GM12872 (cell line): ENCODE measurements around the gene KIF1A.

Source experiments
- TF ChIP-seq, protein P1 (sequence below): IDR thresholded peaks from 3 replicates; pipeline ENCODE4 v1.5.1; 2011; ENCODE audit warnings: low read depth, mild to moderate bottlenecking, low read length, moderate library complexity; ENCODE audit not compliant: insufficient read depth

KIF1A gene

GRCh38 chr2:240728827-240729226 is 91.2 kb downstream of the KIF1A start:
- TF ChIP-seq, protein P1, sequence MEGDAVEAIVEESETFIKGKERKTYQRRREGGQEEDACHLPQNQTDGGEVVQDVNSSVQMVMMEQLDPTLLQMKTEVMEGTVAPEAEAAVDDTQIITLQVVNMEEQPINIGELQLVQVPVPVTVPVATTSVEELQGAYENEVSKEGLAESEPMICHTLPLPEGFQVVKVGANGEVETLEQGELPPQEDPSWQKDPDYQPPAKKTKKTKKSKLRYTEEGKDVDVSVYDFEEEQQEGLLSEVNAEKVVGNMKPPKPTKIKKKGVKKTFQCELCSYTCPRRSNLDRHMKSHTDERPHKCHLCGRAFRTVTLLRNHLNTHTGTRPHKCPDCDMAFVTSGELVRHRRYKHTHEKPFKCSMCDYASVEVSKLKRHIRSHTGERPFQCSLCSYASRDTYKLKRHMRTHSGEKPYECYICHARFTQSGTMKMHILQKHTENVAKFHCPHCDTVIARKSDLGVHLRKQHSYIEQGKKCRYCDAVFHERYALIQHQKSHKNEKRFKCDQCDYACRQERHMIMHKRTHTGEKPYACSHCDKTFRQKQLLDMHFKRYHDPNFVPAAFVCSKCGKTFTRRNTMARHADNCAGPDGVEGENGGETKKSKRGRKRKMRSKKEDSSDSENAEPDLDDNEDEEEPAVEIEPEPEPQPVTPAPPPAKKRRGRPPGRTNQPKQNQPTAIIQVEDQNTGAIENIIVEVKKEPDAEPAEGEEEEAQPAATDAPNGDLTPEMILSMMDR: no peak

DNA sequence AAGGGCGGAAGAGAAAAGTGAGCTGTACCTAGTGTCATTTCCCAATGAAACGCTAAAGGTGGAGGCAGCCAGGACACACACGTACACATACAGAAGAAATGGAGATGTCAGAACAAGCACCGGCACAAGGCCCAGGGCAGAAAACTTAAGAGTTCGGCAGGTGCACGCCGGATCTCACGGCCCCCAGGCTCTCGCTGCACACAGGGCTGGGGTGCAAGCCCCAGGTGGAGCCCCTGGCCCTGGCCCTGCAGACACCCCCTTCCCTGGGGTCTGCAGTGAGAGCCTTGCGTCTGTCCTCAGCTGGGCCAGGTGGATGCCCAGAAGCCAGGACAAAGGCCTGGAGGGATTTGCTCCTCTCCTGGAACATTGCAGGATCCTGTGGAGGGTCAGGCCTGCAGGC is 91.7 kb downstream of the KIF1A start:
- TF ChIP-seq, protein P1: no peak

DNA sequence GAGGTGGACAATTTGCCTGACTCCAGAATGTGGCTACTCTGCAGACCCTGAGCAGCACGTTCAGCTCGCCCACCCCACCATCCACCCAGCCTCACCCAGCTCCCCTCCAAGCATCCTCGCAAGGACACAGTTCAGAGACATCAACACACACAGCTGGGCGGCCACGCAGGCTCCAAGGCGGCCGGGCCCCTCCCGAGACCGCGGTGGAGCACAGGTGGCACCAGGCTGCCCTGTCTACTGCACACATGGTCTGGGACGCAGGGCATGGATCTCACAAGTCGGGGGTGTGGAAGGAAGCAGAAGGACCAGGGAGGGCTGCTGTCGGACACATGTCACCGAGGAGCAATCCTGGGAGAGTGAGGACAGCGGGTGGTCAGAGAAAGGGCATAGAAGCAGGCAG is 92.1 kb downstream of the KIF1A start:
- TF ChIP-seq, protein P1: no peak

DNA sequence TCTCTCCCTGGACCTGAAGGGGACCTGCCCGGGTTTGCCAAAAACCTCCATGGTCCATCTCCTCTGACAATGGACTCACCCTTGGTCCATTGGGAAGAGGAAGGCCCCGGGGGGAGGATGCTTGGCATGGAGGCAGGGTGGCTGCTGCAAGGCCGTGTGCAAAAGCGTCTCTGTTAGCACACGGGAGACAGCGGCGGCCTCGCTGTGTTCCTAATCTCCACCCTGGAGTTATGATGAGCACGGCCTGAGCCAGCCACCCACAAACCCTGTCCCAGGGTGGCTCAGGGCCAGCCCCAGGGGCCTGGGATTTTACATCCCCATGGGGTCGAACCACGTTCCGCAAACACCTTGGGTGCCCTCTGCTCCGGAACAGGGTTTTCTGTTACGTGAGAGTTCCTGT is 92.6 kb downstream of the KIF1A start:
- TF ChIP-seq, protein P1: no peak

- TF ChIP-seq, protein P1: no peak
These were observed 93.1 kb downstream of the KIF1A start for GRCh38 chr2:240726876-240727275.

DNA sequence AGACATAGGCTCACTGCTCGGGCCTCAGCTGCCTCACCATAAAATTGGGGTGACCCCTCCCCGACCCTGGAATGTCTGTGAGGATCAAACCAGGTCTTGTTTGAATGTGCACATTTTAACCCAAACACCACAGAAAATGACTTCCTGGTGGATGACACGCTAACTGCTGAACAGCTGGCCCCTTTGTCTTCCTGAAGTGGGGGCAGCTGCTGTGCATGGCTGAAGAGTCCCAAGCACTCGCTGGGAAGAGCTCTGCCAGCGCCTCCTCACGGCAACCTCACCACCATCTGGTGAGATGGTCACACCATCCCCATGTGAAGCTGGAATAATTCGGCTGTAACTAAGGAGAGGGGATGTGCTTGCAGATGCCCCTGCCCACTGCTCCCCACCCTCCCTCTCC is 94.3 kb downstream of the KIF1A start:
- TF ChIP-seq, protein P1: no peak

GRCh38 chr2:240725266-240725665 is 94.8 kb downstream of the KIF1A start:
- TF ChIP-seq, protein P1: no peak

DNA sequence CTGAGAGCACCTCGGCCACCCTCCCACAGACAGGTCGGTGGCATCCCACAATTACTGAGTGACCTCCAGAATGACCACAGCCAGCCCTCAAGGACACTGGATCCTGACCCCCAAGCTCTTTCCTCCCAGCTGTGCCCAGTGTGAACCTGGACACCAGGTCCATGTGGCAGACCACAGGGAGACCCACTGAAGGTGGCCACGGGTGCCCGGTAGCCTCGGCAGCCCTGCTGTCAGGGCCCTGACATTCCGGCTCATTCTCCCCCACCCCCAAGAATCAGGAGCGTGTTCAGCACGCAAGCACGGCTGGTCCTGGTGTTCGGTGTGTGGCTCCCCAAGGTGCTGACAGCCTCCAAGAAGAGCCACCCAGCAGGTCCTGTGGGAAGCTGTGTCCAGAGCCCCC is 95.6 kb downstream of the KIF1A start:
- TF ChIP-seq, protein P1: no peak
